ENCODE measurements around the gene BOD1. TPM values are rescaled to one million over a fixed set of nuclear protein-coding genes. Genes with fewer than 3 reads are reported as not detected.

The BOD1 gene
- total RNA-seq, 4 donors from 2014 or later, result 50.8 to 64.4 (median 54.7) TPM

DNA sequence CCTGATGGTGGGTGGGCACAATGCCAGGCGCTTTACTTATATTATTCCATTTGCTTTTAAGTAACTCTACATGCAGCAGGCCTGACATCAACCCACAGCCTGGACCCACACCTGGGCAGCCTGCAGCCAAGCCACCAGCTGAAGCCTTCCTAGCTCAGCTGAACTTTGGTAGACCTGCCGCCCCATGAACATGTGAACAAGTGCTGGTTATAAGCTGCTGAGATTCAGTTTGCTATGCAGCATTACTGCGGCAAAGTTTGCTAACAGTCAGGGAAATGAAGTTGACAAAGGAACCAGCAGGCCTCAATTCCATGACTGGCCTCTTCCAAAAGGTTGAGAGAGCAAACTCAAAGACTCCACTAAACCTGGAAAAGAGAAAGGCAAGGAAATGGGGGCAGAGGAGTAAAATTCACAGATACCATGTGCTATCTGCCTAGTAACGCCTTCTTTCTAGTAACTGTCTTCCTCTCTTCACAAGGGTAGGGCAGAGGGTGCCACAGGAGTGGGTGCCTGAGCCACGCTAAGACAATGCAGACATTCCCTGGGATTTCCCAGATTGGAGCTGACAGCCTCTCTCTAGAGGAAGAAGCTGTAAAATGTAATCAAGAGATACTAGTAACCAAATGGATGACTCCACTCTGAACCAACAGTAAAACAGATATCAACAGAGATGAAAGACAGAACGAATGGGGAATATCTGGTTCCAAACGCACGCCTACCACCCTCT, 2.9 kb downstream of the BOD1 start:
- Histone ChIP-seq H3K4me3 (no peak overlapping the region), H3K27ac (no peak overlapping the region), H3K4me1 (peaks cover 12 to 52% (median 17%) of the 10 kb centered on the region in 3 donors), H3K9me3 (no peaks in the 10 kb centered on the region), H3K36me3 (peaks cover 2 to 50% of the 10 kb centered on the region in 2 donors), H3K27me3 (no peaks in the 10 kb centered on the region)
- no peak for TF ChIP-seq POLR2A (IDR thresholded peaks at IDR 0.05)
- TF ChIP-seq, protein P1, sequence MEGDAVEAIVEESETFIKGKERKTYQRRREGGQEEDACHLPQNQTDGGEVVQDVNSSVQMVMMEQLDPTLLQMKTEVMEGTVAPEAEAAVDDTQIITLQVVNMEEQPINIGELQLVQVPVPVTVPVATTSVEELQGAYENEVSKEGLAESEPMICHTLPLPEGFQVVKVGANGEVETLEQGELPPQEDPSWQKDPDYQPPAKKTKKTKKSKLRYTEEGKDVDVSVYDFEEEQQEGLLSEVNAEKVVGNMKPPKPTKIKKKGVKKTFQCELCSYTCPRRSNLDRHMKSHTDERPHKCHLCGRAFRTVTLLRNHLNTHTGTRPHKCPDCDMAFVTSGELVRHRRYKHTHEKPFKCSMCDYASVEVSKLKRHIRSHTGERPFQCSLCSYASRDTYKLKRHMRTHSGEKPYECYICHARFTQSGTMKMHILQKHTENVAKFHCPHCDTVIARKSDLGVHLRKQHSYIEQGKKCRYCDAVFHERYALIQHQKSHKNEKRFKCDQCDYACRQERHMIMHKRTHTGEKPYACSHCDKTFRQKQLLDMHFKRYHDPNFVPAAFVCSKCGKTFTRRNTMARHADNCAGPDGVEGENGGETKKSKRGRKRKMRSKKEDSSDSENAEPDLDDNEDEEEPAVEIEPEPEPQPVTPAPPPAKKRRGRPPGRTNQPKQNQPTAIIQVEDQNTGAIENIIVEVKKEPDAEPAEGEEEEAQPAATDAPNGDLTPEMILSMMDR (IDR thresholded peaks at IDR 0.05), result no peak
- TF ChIP-seq EP300 (IDR thresholded peaks at IDR 0.05), result no peak
- TF ChIP-seq POLR2AphosphoS5 (IDR thresholded peaks at IDR 0.05), result no peak
- ATAC-seq, result no peak
- 89% methylated on average over 6 to 8 of the region's 8 CpGs for WGBS, 2 donors (ENCODE audit: low coverage in 1 of 2)

DNA sequence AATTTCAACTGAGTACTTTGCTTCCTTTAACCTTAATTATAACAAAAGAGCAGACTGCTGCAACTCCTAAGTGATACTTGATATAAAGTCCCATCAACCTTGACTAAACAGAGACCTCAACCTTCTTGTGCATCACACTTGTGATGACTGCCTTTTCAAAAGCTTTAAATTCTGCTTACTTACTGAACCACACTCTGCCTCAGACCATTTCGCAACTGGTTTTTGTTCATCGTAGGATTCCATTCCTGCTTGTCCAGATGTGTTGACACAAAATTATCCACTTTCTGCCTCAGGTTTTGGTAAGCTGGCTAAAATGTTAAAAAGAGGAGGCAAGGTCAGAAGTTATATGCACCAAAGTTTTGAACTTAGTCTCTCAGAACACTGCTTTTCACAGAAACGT, 3.5 kb downstream of the BOD1 start:
- WGBS, 2 donors (ENCODE audit: low coverage in 1 of 2), result 75% methylated on average over 3 of the region's 3 CpGs; no CpG with 5 or more reads in 1 of the 2 donors
- TF ChIP-seq POLR2AphosphoS5 (IDR thresholded peaks at IDR 0.05) (no peak), POLR2A (IDR thresholded peaks at IDR 0.05) (no peak), EP300 (IDR thresholded peaks at IDR 0.05) (no peak)
- TF ChIP-seq, protein P1 (IDR thresholded peaks at IDR 0.05), result no peak
- H3K9me3 ChIP-seq, result no peaks in the 10 kb centered on the region
- H3K27me3 ChIP-seq, result no peaks in the 10 kb centered on the region
- no peak for ATAC-seq
- H3K27ac ChIP-seq, result no peak overlapping the region
- no peak overlapping the region for H3K4me3 ChIP-seq
- H3K4me1 ChIP-seq, result peaks cover 12 to 52% (median 17%) of the 10 kb centered on the region in 3 donors
- peaks cover 2 to 57% of the 10 kb centered on the region in 2 donors for H3K36me3 ChIP-seq

DNA sequence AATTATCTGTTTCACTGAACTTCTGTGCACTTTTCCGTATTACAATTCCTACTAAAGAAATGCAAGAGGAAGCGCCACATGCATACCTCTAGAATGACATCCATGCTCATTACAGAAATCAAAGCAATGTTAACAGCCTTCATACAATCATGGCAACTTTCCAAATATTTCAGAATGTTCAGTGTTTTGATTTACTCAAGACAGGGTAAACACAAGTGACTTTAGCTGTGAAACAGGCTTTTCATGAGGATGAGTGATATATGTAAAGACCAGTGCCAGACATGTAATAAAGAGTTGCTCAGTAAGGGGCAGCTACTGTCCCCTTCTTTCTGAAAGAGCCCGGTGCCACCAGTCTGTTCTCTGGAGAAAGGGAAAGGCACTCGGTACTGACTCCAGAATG, 4.7 kb downstream of the BOD1 start:
- ATAC-seq, result no peak
- Histone ChIP-seq H3K4me3 (no peak overlapping the region), H3K4me1 (peaks cover 12 to 42% (median 14%) of the 10 kb centered on the region in 3 donors), H3K27me3 (no peaks in the 10 kb centered on the region), H3K9me3 (no peaks in the 10 kb centered on the region), H3K27ac (no peak overlapping the region), H3K36me3 (peaks cover 2 to 69% of the 10 kb centered on the region in 2 donors)
- WGBS, 2 donors (ENCODE audit: low coverage in 1 of 2), result 69% methylated on average over 4 of the region's 4 CpGs; no CpG with 5 or more reads in 1 of the 2 donors
- no peak for TF ChIP-seq EP300 (IDR thresholded peaks at IDR 0.05)
- TF ChIP-seq POLR2A (IDR thresholded peaks at IDR 0.05), result no peak
- TF ChIP-seq, protein P1 (IDR thresholded peaks at IDR 0.05), result no peak
- TF ChIP-seq POLR2AphosphoS5 (IDR thresholded peaks at IDR 0.05), result no peak

DNA sequence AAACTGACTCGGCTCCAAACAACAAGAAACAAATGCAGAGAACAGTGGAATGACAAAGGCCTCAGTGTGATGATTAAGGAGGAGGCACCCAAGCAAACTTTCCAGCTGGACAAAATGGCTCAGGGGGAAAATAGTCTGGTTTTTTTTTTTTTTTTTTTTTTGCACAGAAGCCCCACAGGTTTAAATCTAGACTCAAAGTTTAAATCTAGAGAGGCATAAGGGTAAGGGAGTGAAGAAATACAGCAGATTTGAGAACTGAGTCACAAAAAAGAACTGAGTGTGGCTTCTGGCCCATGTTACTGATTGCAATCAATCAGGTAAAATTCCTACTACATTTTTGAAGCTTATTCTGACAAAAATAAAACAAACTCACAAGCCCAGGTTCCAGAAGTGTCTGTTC, 12.3 kb downstream of the BOD1 start:
- H3K9me3 ChIP-seq, result no peaks in the 10 kb centered on the region
- H3K4me1 ChIP-seq, result no peaks in the 10 kb centered on the region
- H3K27ac ChIP-seq, result no peak overlapping the region
- H3K27me3 ChIP-seq, result no peaks in the 10 kb centered on the region
- 44 to 100% methylated on average over 1 of the region's 1 CpG for WGBS, 2 donors (ENCODE audit: low coverage in 1 of 2)
- TF ChIP-seq POLR2A (IDR thresholded peaks at IDR 0.05) (no peak), POLR2AphosphoS5 (IDR thresholded peaks at IDR 0.05) (no peak), EP300 (IDR thresholded peaks at IDR 0.05) (no peak)
- TF ChIP-seq, protein P1 (IDR thresholded peaks at IDR 0.05), result no peak
- H3K4me3 ChIP-seq, result no peak overlapping the region
- peaks cover 2 to 58% of the 10 kb centered on the region in 2 donors for H3K36me3 ChIP-seq
- ATAC-seq, result no peak

DNA sequence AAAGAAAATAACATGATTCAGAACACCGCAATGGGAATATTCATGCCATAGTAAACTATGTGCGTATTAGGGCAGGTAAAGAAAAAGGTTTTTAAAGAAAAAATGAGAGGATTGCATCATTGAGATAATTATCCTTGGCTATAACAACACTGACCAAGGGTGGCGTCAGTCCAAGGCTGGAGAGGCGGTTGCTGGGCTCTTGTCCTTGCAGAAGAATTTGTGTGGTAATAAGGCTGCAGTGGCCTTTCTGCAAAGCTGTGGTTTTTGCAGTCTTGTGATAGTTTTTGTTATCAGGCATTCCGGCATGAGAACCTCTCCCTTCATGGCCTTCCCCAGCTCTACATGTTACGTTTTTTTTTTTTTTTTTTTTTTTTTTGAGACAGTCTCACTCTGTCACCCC, 14.0 kb downstream of the BOD1 start:
- no peaks in the 10 kb centered on the region for H3K9me3 ChIP-seq
- no peak overlapping the region for H3K4me3 ChIP-seq
- 80 to 85% methylated on average over 5 to 6 of the region's 6 CpGs for WGBS, 2 donors (ENCODE audit: low coverage in 1 of 2)
- H3K4me1 ChIP-seq, result no peaks in the 10 kb centered on the region
- ATAC-seq, result no peak
- H3K27me3 ChIP-seq, result no peaks in the 10 kb centered on the region
- TF ChIP-seq, protein P1 (IDR thresholded peaks at IDR 0.05), result no peak
- TF ChIP-seq POLR2AphosphoS5 (IDR thresholded peaks at IDR 0.05) (no peak), EP300 (IDR thresholded peaks at IDR 0.05) (no peak), POLR2A (IDR thresholded peaks at IDR 0.05) (no peak)
- H3K27ac ChIP-seq, result no peak overlapping the region
- peaks cover 0 to 50% of the 10 kb centered on the region in 2 donors for H3K36me3 ChIP-seq

Data from gastroesophageal sphincter (tissue), 4 donors.